HepG2 (cell line): ENCODE measurements around the gene KPNB1. TPM values are rescaled to one million over a fixed set of nuclear protein-coding genes. Genes with fewer than 3 reads are reported as not detected.
A peak's percentile ranks its signal among the peaks of the same experiment; 100 is the strongest.

Source experiments
- ATF6 ChIP-seq: sonication (generic); formaldehyde crosslinking; conservative IDR thresholded peaks from 2 replicates; pipeline ENCODE4 v1.4.0; 2020; ENCODE audit warnings: missing genetic modification reagents
- EEA1 ChIP-seq: sonication (generic); formaldehyde crosslinking; IDR thresholded peaks from 2 replicates; pipeline ENCODE4 v1.5.1; 2020; ENCODE audit warnings: mild to moderate bottlenecking, missing genetic modification reagents, borderline replicate concordance
- HCFC1 ChIP-seq: fragments of 150-350 bp; IDR thresholded peaks from 2 replicates; pipeline ENCODE4 v1.6.1; 2014; ENCODE audit warnings: low read depth, low read length
- HNF4A ChIP-seq: sonication (generic); formaldehyde crosslinking; IDR thresholded peaks from 2 replicates; pipeline ENCODE4 v1.4.0; 2020; ENCODE audit warnings: missing genetic modification reagents
- HNF4G ChIP-seq, 2 experiments: sonication (generic) in 1 of 2; formaldehyde crosslinking in 1 of 2; IDR thresholded peaks; 2 replicates each; pipeline versions ENCODE4 v1.4.0 to v1.6.1; 2011 to 2020; ENCODE audit warnings: borderline replicate concordance in 2 of 2, low read depth in 2 of 2, mild to moderate bottlenecking in 2 of 2, low read length in 1 of 2, missing genetic modification reagents in 1 of 2, moderate library complexity in 1 of 2
- IRF1 ChIP-seq: sonication (generic); formaldehyde crosslinking; IDR thresholded peaks from 2 replicates; pipeline ENCODE4 v1.4.0; 2020; ENCODE audit warnings: low read depth, mild to moderate bottlenecking, missing genetic modification reagents
- KAT8 ChIP-seq: IDR thresholded peaks from 2 replicates; pipeline ENCODE4 v1.6.1; 2016; ENCODE audit warnings: missing genetic modification reagents, missing compliant biosample characterization
- KLF6 ChIP-seq: IDR thresholded peaks from 2 replicates; pipeline ENCODE4 v1.8.0; 2016; ENCODE audit warnings: missing biosample characterization, missing genetic modification reagents
- LCORL ChIP-seq, 2 experiments: fragments of 450-650 bp in 1 of 2; sonication (generic) in 1 of 2; formaldehyde crosslinking in 1 of 2; IDR thresholded peaks; 2 replicates each; pipeline versions ENCODE4 v1.5.0 to v1.6.1; 2017 to 2020; ENCODE audit warnings: antibody characterized with exemption in 1 of 2, missing genetic modification reagents in 1 of 2
- PAF1 ChIP-seq: IDR thresholded peaks from 2 replicates; pipeline ENCODE4 v1.6.1; 2016; ENCODE audit warnings: missing genetic modification reagents, missing compliant biosample characterization
- RXRB ChIP-seq: IDR thresholded peaks from 2 replicates; pipeline ENCODE4 v1.6.1; 2016; ENCODE audit warnings: borderline replicate concordance, missing genetic modification reagents, missing compliant biosample characterization
- SMAD9 ChIP-seq: sonication (generic); formaldehyde crosslinking; IDR thresholded peaks from 2 replicates; pipeline ENCODE4 v1.5.1; 2020; ENCODE audit warnings: mild to moderate bottlenecking, missing genetic modification reagents
- SOX13 ChIP-seq, 3 experiments: fragments of 450-650 bp in 1 of 3; sonication (generic) in 1 of 3; formaldehyde crosslinking in 1 of 3; IDR thresholded peaks in 2 of 3; conservative IDR thresholded peaks in 1 of 3; 2 replicates each; pipeline versions ENCODE4 v1.5.0 to v1.6.1; 2016 to 2020; ENCODE audit warnings: antibody characterized with exemption in 1 of 3, mild to moderate bottlenecking in 1 of 3, missing compliant biosample characterization in 1 of 3, missing genetic modification reagents in 1 of 3, moderate library complexity in 1 of 3
- UBTF ChIP-seq: sonication (generic); formaldehyde crosslinking; IDR thresholded peaks from 2 replicates; pipeline ENCODE4 v1.4.0; 2020; ENCODE audit warnings: mild to moderate bottlenecking, missing genetic modification reagents
- ZBTB1 ChIP-seq: sonication (generic); formaldehyde crosslinking; IDR thresholded peaks from 2 replicates; pipeline ENCODE4 v1.4.0; 2020; ENCODE audit warnings: missing genetic modification reagents, borderline replicate concordance
- ZNF136 ChIP-seq: sonication (generic); formaldehyde crosslinking; IDR thresholded peaks from 2 replicates; pipeline ENCODE4 v1.8.1; 2022; ENCODE audit warnings: low read depth, mild to moderate bottlenecking, moderate library complexity, missing genetic modification reagents
- ZNF580 ChIP-seq: IDR thresholded peaks from 2 replicates; pipeline ENCODE4 v1.6.1; 2016; ENCODE audit warnings: low read depth, borderline replicate concordance
- ZNF724P ChIP-seq: sonication (generic); formaldehyde crosslinking; IDR thresholded peaks from 2 replicates; pipeline ENCODE4 v1.8.0; 2022; ENCODE audit warnings: missing genetic modification reagents, borderline replicate concordance
- ZNF788 ChIP-seq: sonication (generic); formaldehyde crosslinking; IDR thresholded peaks from 2 replicates; pipeline ENCODE4 v1.5.0; 2020; ENCODE audit warnings: mild to moderate bottlenecking, missing genetic modification reagents, borderline replicate concordance
- ZNF883 ChIP-seq: sonication (generic); formaldehyde crosslinking; IDR thresholded peaks from 2 replicates; pipeline ENCODE4 v1.5.1; 2020; ENCODE audit warnings: mild to moderate bottlenecking, missing genetic modification reagents; ENCODE audit errors: not compliant biosample characterization
- polyA plus RNA-seq, 8 experiments: library from polyadenylated mRNA; depleted of rRNA in 3 of 8; stranded (reverse) in 7 of 8; unstranded in 1 of 8; fragments of >200 nt; fragmentation: Illumina TruSeq in 4 of 8; extraction: Trizol in 4 of 8; gene quantifications; 2 replicates each; pipeline versions ENCODE4 v1.2.1 to v1.2.3, GENCODE V29; 2011 to 2016; ENCODE audit warnings: low read depth in 4 of 8, missing spikeins in 1 of 8, mixed read lengths in 1 of 8; ENCODE audit not compliant: insufficient read depth in 1 of 8
- total RNA-seq, 5 experiments: library from RNA; depleted of rRNA; stranded (reverse); fragments of >200 nt; fragmentation: Illumina TruSeq; extraction: Trizol; gene quantifications; 2 replicates each; pipeline ENCODE4 v1.2.3, GENCODE V29; 2016; ENCODE audit warnings: low read depth in 1 of 5

KPNB1 gene
- total and polyA plus RNA-seq, 2 of the 13 experiments (the other 11 are each of a cell fraction or from before 2014, with no cell fraction given), result 164 to 424 TPM

DNA sequence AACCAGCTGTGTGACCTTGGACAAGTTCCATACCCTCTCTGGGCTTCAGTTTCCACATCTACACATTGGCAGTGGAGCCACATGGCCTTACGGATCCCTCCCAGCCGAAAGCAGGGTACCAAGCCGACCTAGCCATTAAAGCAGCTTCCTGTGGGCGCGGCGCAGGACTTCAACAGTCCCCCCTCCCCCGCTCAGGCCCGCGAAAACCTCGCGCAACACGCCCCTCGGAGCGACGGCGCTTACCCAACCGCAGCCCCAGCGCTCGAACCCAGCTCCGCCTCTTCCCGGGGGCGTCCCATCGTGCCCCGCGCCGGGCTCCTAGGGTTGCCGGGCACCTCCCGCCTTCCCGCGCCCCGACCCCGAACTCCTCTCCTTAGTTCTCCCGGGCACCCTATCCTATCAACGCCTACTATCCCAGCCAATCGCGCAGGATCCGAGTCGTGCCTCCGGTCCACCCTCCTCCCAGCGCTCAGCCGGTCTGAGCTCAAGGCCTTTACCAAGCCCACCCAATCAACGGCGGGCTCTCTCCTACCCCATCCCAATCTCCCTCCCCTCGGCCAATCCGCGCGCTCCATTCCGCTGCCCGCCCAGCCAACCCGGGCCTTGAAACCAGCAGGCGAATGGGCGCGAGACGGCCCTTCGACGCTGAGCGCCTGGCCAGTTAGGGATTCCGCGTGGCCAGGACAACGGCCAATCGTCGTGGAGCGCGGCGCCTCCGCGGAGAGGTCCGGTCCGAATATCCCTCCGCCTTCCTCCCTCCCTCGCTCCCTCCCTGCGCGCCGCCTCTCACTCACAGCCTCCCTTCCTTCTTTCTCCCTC, at the start of gene KPNB1 (continued):
- TF ChIP-seq SOX13 (IDR thresholded peaks at IDR 0.05) (peak; percentile 79), SOX13 (CRISPR knock-in tag; conservative IDR thresholded peaks at IDR 0.05 in 1 of 2, IDR thresholded peaks at IDR 0.05 in 1 of 2) (peak in 1 of 2 experiments; percentile 68; a peak in 2 of 4 replicates), KLF6 (CRISPR knock-in tag) (peak; percentile 84; the same call in 1 of the 2 replicates), UBTF (CRISPR knock-in tag) (peak; percentile 93), LCORL (IDR thresholded peaks at IDR 0.05) (no peak), LCORL (CRISPR knock-in tag; IDR thresholded peaks at IDR 0.05) (peak; percentile 94), PAF1 (CRISPR knock-in tag) (no peak), RXRB (CRISPR knock-in tag) (no peak; the same call in 1 of the 2 replicates), ATF6 (CRISPR knock-in tag) (peak; percentile 73; the same call in 1 of the 2 replicates), ZNF883 (CRISPR knock-in tag) (peak; percentile 9), ZNF580 (CRISPR knock-in tag) (peak; percentile 40; the same call in 1 of the 2 replicates), SMAD9 (CRISPR knock-in tag) (no peak), HCFC1 (peak; percentile 49), ZNF136 (CRISPR knock-in tag) (no peak; the same call in 1 of the 2 replicates), HNF4A (peak; percentile 16; the same call in 1 of the 2 replicates), ZNF724P (CRISPR knock-in tag) (peak; percentile 88; the same call in 1 of the 2 replicates), HNF4G (IDR thresholded peaks at IDR 0.05; ENCODE audit: borderline replicate concordance, low read depth, low read length) (no peak), HNF4G (CRISPR knock-in tag; IDR thresholded peaks at IDR 0.05; ENCODE audit: borderline replicate concordance, low read depth) (0 out of 2 replicates have a peak, but pooled peaks have one; percentile 47), IRF1 (CRISPR knock-in tag) (peak; percentile 89; the same call in 1 of the 2 replicates), EEA1 (CRISPR knock-in tag) (peak; percentile 97; the same call in 1 of the 2 replicates), KAT8 (CRISPR knock-in tag) (peak; percentile 86), ZNF788 (peak; percentile 95), ZBTB1 (CRISPR knock-in tag) (no peak; the same call in 1 of the 2 replicates)
